Measurements from ENCODE around the gene PICK1.

PICK1 gene

DNA sequence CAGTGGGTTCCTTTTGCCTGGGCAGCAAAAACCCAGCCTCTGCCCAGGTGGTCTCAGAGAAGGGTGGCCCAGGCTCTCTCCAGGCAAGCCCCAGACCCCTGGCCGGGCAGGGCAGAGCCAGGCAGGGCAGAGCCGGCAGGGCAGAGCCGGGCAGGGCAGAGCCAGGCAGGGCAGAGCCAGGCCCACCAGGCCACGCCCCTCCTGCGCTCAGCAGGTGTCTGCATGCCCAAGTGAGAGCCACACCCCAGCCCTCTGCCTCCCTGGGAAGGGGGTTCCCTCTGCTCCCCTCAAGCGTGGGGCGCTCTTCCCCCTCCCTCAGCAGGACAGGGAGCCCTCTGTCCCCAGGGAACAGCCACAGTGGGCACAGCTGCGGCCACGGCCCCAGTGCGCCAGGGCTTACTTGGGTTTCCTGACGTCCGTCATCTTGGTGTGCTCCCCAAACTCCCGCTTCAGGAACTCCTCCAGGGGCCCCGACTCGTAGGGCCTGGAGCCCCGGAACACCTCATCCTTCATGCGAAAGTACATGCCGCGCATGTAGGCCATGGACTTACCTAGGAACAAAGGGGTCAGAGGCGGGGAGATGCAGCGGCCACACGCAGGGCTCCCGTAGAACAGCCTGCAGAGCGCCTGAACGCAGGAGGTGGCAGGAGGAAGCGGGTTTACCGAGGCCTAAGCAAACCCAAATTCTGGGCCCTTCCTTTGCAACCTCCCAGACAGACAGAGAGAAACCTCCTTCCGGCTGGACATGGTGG lies 63.3 kb downstream of the PICK1 start:
- no peak for DNase-seq (ENCODE audit: low spot score)
- TF ChIP-seq, protein P1, sequence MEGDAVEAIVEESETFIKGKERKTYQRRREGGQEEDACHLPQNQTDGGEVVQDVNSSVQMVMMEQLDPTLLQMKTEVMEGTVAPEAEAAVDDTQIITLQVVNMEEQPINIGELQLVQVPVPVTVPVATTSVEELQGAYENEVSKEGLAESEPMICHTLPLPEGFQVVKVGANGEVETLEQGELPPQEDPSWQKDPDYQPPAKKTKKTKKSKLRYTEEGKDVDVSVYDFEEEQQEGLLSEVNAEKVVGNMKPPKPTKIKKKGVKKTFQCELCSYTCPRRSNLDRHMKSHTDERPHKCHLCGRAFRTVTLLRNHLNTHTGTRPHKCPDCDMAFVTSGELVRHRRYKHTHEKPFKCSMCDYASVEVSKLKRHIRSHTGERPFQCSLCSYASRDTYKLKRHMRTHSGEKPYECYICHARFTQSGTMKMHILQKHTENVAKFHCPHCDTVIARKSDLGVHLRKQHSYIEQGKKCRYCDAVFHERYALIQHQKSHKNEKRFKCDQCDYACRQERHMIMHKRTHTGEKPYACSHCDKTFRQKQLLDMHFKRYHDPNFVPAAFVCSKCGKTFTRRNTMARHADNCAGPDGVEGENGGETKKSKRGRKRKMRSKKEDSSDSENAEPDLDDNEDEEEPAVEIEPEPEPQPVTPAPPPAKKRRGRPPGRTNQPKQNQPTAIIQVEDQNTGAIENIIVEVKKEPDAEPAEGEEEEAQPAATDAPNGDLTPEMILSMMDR (IDR thresholded peaks at IDR 0.05; ENCODE audit: extremely low read depth, insufficient read depth, missing control alignments), result no peak
- in situ Hi-C loops (cut with MboI; ENCODE audit: low pct_unique_long_range_greater_than_20kb, low sequenced_read_pairs, unreplicated experiment), result no loop called here

DNA sequence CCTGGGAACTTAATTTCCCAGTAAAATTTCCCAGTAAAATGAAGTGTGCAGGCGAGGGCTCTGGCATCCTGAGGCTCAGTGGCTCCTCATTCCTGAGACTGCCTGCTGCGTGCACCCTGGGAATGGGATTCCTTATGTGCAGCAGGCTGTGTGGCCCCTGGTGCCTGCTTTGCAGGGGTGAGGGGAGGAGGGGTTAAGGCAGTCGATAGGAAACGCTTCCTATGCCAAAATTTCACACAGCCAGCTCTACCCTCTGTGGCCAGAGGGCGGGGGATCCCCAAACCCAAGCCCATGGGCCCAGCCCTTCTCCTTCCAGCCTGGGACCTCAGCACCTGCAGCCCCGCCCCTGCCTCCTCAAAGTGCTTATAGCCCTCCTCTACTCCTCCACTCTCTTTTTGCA lies 65.4 kb downstream of the PICK1 start:
- in situ Hi-C loops (cut with MboI; ENCODE audit: low pct_unique_long_range_greater_than_20kb, low sequenced_read_pairs, unreplicated experiment), result no loop called here
- TF ChIP-seq, protein P1 (IDR thresholded peaks at IDR 0.05; ENCODE audit: extremely low read depth, insufficient read depth, missing control alignments), result no peak
- no peak for DNase-seq (ENCODE audit: low spot score)

DNA sequence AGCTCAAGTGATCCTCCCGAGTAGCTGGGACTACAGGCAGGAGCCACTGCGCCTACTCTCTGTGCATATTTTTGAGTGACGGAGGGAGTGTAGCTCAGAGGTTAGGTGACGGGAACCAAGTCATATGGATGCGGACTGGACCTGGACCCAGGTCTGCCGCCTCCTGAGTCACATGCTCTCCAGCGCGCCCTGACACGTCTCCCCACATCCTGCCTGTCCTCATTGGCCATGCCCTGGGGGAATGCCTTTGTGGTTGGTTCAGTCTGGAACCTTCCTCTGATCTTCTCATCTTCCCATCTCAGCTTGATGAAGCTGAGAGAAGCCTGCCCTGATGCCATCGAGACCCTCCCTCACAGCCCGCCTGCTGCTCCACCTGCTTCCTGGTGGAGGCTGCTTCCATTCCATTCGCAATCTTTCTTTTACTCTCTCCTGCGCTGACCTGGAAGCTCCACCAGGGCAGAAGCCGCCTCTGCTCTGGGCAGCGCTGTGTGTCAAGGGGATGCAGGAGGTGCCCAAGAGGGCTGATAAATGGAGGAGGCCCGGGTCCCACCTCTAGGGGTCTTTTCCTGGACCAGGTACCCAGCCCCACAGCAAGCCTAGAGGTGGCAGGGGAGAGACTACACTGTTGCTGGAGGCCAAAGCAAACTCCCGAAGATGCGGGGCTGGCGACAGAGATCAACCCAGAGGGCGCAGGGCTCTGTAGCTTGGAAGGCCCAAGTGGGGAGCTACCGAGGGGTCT lies 67.2 kb downstream of the PICK1 start:
- DNase-seq (ENCODE audit: low spot score), result no peak
- in situ Hi-C loops (cut with MboI; ENCODE audit: low pct_unique_long_range_greater_than_20kb, low sequenced_read_pairs, unreplicated experiment), result no loop called here
- TF ChIP-seq, protein P1 (IDR thresholded peaks at IDR 0.05; ENCODE audit: extremely low read depth, insufficient read depth, missing control alignments), result no peak

DNA sequence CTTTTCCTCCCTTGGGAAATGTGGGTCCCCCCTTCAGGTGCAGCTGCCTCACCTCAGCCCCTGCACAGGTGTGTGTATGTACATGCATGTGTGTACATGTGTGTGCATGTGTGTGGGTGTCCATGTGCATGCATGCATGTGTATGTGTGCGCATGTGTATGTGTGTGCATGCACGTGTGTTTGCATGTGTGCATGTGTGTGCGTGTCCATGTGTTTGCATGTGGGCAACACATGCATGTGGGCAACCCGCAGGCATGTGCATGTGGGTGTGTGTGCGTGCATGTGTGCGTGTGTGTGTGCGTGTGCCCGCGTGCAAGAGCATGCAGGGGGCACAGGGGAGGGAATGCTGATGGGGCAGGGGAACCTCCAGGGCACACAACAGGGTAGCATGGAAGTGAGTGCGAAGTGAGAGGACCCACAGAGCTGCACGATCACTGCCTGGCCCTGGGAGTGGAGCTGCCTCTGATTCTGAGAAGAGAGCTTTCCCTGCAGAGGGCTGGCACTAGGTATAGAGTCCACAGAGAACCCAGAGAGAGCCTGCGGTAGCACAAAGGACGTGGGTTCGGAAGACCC lies 67.9 kb downstream of the PICK1 start:
- TF ChIP-seq, protein P1 (IDR thresholded peaks at IDR 0.05; ENCODE audit: extremely low read depth, insufficient read depth, missing control alignments), result no peak
- DNase-seq (ENCODE audit: low spot score), result no peak
- in situ Hi-C loops (cut with MboI; ENCODE audit: low pct_unique_long_range_greater_than_20kb, low sequenced_read_pairs, unreplicated experiment), result no loop called here
